Right lobe of liver (tissue), 6 donors: ENCODE measurements around the gene RPL32. TPM values are rescaled to one million over a fixed set of nuclear protein-coding genes. Genes with fewer than 3 reads are reported as not detected.
"Not testable (repeated sequence)": the region's sequence is repeated elsewhere in the genome, so short reads cannot be mapped to it uniquely, and the experiment has no call there.

Experiments
- ATAC-seq, 4 donors: fragments of 200-7000 bp; cut with Tn5 transposase; one replicate each; pipeline ENCODE4 v1.9.1; 2020; ENCODE audit warnings: mild to moderate bottlenecking in 4 of 4, moderate library complexity in 4 of 4
- DNase-seq, 3 donors: peaks; one replicate each; pipeline ENCODE4 v3.0.0-alpha.2; 2020
- H3K27ac ChIP-seq, 3 donors: fragments of 200-600 bp; one replicate each; pipeline ENCODE4 v1.8.0; 2022
- H3K27me3 ChIP-seq, 2 donors: fragments of 200-600 bp; one replicate each; pipeline ENCODE4 v1.8.0; 2022
- H3K36me3 ChIP-seq, 4 donors: fragments of 200-600 bp; sonication (generic) in 1 of 4; one replicate each; pipeline versions ENCODE4 v1.5.1 to v1.8.0; 2017 to 2022; ENCODE audit warnings: control low read depth in 1 of 4
- H3K4me1 ChIP-seq, 4 donors: fragments of 200-600 bp; sonication (generic) in 1 of 4; one replicate each; pipeline versions ENCODE4 v1.5.1 to v1.8.0; 2017 to 2022; ENCODE audit warnings: control low read depth in 1 of 4
- H3K4me3 ChIP-seq, 3 donors: fragments of 200-600 bp; one replicate each; pipeline ENCODE4 v1.8.0; 2022
- H3K9me3 ChIP-seq, 4 donors: fragments of 200-600 bp; sonication (generic) in 1 of 4; one replicate each; pipeline versions ENCODE4 v1.5.1 to v1.8.0; 2017 to 2022; ENCODE audit warnings: control low read depth in 1 of 4
- CTCF ChIP-seq, 4 donors: fragments of 200-600 bp in 3 of 4; fragments of 450-650 bp in 1 of 4; IDR thresholded peaks; one replicate each; pipeline versions ENCODE4 v1.5.1 to v1.8.0; 2016 to 2022; ENCODE audit warnings: antibody characterized with exemption in 4 of 4, mild to moderate bottlenecking in 2 of 4
- POLR2A ChIP-seq: fragments of 450-650 bp; IDR thresholded peaks from one replicate; pipeline ENCODE4 v1.6.1; 2017; ENCODE audit warnings: antibody characterized with exemption, mild to moderate bottlenecking
- WGBS: methylation state at CpG from one replicate; pipeline ENCODE4 v1.1.6; 2018; ENCODE audit warnings: low coverage, low lambda C conversion rate; ENCODE audit not compliant: insufficient coverage; ENCODE audit errors: missing lambda C conversion rate; 5-methylcytosine and 5-hydroxymethylcytosine counted together
- intact Hi-C, 2 donors: fragments of 100-400 bp; cut with DNase I; formaldehyde crosslinking; loops; one replicate each; pipeline versions ENCODE4 v1.11.2 to v1.14.1; 2022
- total RNA-seq, 6 experiments: library from RNA; depleted of rRNA in 2 of 6; stranded (reverse); fragments of >200 nt in 2 of 6; fragmentation: NEBNext Ultra II Directional in 3 of 6; extraction: Animal tissue kit (Norgen Biotek cat#: 25700) in 3 of 6; gene quantifications; one replicate each; pipeline versions ENCODE4 v1.1.0 to v1.2.4, GENCODE V29; 2016 to 2023
- donor health status: DM: no; HTN: yes; CAD: no.
- donor health status: DM: no; HTN: no; CAD: no.
- donor health status: DM: no; HTN: no; CAD: no.
- donor health status: DM: no; HTN: yes; CAD: no.
- donor health status: DM: no; HTN: yes; CAD: no.

Gene RPL32
- total RNA-seq, 6 experiments from 2014 or later = 322 to 555 (median 472) TPM

GRCh38 chr3:12879191-12879815, 37.9 kb upstream of the RPL32 start:
- no peak overlapping the region for H3K27ac ChIP-seq
- no peak for TF ChIP-seq CTCF (IDR thresholded peaks at IDR 0.05)
- no peak for TF ChIP-seq POLR2A
- intact Hi-C loops = no loop called here
- H3K4me1 ChIP-seq = peaks cover 0 to 3% (median 0%) of the 10 kb centered on the region in 4 donors
- DNase-seq (no peak), ATAC-seq (peak; percentile 19 to 66 (median 34))
- no peaks in the 10 kb centered on the region for H3K36me3 ChIP-seq
- 38% methylated on average over 1 of the region's 5 CpGs for WGBS
- H3K9me3 ChIP-seq = no peaks in the 10 kb centered on the region
- no peaks in the 10 kb centered on the region for H3K27me3 ChIP-seq
- H3K4me3 ChIP-seq = no peak overlapping the region

- H3K36me3 ChIP-seq, H3K27ac ChIP-seq, ATAC-seq, H3K27me3 ChIP-seq, H3K4me3 ChIP-seq, DNase-seq, H3K4me1 ChIP-seq, H3K9me3 ChIP-seq, intact Hi-C loops: not testable (repeated sequence)
- WGBS = 45% methylated on average over 2 of the region's 2 CpGs
Measured at GRCh38 chr3:12878758-12879157, 37.4 kb upstream of the RPL32 start.

DNA sequence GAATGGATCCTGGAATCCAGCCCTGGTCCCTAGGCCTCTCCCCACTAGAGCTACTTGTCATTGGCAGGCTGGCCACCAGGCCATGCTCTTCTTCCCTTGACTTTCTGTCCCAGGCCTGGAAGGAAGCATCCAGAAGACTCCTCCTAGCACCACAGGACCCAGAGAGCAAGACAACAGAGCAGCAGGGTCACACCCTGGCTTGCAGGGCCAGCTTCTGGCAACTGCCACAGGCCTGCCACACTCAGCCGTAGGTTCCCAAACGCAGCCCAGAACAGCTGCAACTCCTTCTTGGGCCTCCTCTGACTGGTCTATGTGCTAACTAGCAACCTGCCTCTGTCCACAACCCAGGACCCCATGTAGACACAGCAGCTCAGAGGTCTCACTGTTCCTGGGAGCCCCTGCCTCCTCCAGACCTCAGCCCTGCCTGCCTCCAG, 36.8 kb upstream of the RPL32 start:
- H3K36me3 ChIP-seq = no peaks in the 10 kb centered on the region
- H3K27me3 ChIP-seq = no peaks in the 10 kb centered on the region
- H3K4me3 ChIP-seq = no peak overlapping the region
- H3K4me1 ChIP-seq = peaks cover 0 to 3% (median 0%) of the 10 kb centered on the region in 4 donors
- H3K27ac ChIP-seq = no peak overlapping the region
- no peaks in the 10 kb centered on the region for H3K9me3 ChIP-seq
- TF ChIP-seq POLR2A (no peak), CTCF (IDR thresholded peaks at IDR 0.05) (no peak)
- DNase-seq (no peak), ATAC-seq (no peak)
- no CpG with 5 or more reads among the region's 2 CpGs for WGBS
- intact Hi-C loops = no loop called here

GRCh38 chr3:12877040-12877439, 35.7 kb upstream of the RPL32 start:
- Histone ChIP-seq H3K27ac (no peak overlapping the region), H3K4me1 (peaks cover 0 to 3% (median 0%) of the 10 kb centered on the region in 4 donors), H3K36me3 (no peaks in the 10 kb centered on the region), H3K4me3 (no peak overlapping the region), H3K9me3 (no peaks in the 10 kb centered on the region), H3K27me3 (no peaks in the 10 kb centered on the region)
- intact Hi-C loops = no loop called here
- TF ChIP-seq CTCF (IDR thresholded peaks at IDR 0.05) (no peak), POLR2A (no peak)
- no peak for ATAC-seq
- DNase-seq = no peak
- WGBS = 93% methylated on average over 6 of the region's 7 CpGs

DNA sequence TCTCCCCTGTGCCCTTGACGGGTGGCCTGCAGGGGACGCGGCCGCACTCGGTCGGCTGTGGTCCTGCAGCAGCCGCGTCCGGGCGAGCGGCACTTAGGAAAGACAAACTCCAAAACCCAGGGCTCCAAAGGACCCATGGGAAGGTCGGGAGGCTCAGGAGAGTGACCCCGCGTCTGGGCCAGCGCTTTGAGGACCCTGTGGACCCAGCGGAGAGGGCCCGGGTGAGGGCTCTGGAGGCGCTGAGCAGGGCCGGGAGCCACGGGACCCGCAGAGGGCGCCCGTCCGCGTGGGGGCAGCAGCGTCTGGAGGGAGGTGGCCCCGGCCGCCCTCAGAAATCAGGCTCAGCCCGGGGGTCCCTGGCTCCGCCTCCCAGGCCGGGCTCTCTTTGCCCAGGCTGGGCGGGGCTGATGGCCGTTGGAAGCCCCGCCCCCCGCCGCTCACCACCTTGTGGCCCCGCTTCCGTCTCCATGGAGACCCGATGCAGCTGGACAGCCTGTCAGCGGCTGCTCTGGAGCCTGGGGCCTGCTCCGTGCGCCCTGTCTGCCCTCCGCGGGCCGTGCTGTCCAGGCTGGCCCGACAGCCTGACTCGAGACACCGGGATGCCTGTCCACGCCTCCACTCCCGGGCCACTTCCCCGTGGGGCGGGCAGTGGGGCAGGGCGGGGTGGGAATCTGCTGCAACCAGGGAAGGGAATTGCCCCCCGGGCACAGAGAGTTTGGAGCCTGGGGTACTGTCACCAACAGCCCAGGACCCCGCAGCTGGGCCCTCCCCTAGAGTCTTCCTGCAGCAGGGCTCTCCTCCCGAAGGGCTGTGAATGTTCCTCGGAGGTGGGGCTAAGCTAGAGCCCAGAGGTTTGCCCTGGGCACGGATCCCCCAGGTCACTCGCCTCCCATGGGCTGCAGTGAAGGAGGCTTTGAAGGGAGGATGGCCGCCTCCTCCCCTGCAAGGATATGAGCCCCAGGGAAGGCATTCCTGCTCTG, 34.8 kb upstream of the RPL32 start:
- Histone ChIP-seq H3K4me1 (peaks cover 0 to 6% (median 2%) of the 10 kb centered on the region in 4 donors), H3K4me3 (no peak overlapping the region), H3K27ac (no peak overlapping the region), H3K36me3 (no peaks in the 10 kb centered on the region), H3K27me3 (no peaks in the 10 kb centered on the region), H3K9me3 (no peaks in the 10 kb centered on the region)
- WGBS = 19% methylated on average over 14 of the region's 60 CpGs
- DNase-seq (no peak), ATAC-seq (peak; percentile 20 to 66 (median 36))
- peak in 3 of 4 donors; percentile 18 to 33 (median 22) for TF ChIP-seq CTCF (IDR thresholded peaks at IDR 0.05)
- TF ChIP-seq POLR2A = no peak
- intact Hi-C loops = no loop called here
